NK-92 (cell line): ENCODE results near the gene GNAO1.

Source experiments
- DNase-seq: peaks from one replicate; lab custom pipeline; 2025; ENCODE audit not compliant: unreplicated experiment; lab: John Stamatoyannopoulos, UW

GNAO1 gene

DNA sequence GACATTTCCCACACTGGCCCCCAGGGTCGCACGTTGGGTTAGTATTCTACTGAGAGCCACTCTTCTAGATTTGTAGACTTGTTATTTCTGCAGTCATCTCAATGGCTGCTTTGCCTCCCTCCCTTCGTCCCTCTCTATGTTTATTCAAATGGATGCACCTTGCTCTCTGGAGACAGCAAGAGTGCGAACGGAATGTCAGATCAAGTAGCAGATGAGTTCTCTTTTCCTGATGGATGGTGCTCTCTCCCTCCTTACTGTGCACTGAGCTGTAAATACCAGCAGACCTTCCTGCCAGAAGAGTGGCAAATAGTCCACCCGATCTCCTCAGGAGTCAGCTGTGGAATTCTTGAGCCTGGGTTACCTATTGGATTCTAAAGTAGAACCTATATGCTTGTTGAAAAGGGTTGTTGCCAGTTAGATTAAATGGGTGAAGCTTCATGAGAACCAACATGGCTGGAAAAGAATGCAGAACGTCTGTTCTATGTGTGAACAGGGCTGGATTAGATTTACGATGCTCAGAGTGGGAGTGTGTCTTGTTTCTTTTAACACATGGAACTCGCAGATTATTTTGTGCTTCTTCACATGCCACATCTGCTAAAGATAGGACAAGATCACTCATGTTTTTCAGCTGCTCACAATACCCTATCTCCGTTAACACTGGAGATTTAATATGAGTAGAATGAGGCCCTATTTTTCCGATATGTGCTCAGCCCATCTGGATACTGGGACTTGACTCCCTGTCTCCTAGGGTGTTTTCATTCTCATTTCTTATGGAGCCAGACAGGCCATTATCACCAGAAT, 6.1 kb downstream of the GNAO1 start:
- no peak for DNase-seq

DNA sequence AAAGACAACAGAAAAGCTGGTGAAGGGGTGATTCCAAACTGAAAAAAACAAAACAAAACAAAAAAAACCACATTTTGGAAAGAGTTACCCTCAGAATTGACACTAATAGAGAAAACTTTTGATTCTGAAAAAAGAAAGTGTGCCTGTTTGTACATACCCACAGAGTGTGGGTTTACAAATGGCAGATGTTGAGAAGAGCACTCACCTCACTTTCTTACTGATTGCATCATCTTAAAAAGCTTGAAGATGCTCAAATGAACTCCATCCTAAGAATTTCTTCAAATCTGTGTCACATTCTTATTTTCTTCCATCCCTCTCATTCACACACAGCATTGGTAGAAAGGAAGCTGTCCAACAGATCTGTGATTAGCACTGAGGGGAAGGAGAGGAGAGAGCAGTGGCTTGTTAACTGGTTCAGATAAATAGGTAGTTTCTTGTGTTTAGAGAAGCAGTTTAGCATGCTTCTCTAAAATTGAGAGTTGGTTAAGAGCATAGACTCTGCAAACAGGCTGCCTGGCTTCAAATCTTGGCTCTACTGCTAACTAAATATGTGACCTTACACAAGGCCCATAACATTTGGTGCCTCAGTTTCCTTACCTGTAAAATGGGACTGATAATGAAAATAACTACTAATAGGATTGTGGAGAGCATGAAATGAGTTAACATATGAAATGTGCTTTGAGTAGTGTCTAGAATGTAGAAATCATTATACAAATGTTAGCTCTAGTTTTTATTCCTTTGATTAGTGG, 6.9 kb downstream of the GNAO1 start:
- DNase-seq: no peak

DNA sequence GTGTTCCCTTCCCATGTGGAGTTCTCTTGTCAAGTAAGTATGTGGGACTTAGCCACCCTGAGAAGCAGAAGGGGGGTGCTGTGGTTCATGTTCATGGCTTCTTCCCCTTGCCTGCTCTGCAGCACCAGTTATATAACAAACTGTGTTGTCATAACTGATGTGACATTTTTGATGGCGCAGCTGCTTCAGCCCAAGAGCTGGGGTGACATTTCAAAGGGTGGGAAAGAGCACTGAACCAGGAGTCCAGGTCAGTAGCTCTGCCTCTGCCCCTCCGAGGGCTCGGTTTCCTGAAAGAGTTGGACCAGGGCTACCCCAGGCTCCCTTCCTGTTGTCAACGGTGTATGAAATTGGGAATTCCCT, 7.4 kb downstream of the GNAO1 start:
- no peak for DNase-seq

DNA sequence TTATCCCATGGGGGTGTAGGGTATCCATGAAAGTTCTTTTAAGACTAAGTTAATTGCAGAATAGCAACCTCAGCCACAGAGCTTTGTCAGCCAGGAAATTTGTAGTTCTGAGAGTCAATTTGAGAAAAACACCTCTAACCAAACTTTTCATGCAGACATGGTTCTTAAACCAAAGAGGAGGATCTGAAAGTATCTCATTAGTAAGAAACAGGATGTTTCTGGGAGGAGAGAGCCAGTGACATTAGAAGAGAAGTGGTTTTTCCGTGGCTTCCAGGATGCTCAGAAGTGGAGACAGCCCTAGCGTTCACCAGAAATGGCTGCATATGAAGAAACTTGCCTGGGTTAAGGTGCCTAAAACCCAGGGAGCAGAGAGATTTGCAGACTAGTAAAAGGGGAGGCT, 7.9 kb downstream of the GNAO1 start:
- DNase-seq: no peak

DNA sequence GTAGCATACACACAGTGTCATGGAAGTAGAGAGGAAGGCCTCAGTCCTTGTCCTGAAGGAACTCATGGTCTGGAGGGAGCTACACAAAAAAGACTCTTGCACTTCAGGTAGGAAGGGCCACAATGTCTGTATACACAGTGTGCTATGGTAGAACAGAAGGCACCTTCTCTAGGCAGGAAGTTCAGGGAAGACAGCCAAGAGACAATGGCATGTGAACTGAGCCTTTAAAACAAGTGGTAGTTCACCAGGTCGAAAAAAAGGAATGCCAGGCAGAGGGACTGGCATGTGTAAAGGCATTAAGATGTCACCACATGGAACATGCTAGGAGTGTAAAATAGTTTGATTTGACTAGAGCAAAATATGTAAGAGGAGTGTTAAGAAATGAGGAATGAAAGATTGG, 9.7 kb downstream of the GNAO1 start:
- no peak for DNase-seq

- DNase-seq: no peak
These were observed 10.7 kb downstream of the GNAO1 start for GRCh38 chr16:56202036-56202435.

DNA sequence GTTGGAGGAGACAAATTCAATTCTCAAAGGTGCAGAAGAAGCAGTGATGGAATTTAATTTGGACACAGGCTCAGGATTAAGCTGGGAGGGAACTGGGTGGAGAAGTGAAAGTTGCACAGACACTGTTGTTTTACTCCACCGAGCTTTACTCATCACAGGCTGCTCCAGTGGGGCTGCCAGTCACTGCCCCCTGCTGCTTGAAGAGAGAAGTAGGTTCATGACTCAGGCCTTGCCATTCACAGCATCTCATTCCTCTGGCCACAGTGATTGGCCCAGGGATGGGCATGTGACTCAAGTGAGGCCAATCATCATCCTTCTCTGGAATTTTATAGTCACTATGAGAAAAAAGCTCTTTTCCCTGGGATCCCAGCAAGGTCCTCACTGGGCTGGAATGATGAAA, 11.8 kb downstream of the GNAO1 start:
- no peak for DNase-seq

GRCh38 chr16:56204816-56205215, 13.5 kb downstream of the GNAO1 start:
- no peak for DNase-seq

- DNase-seq: no peak
These were observed 15.7 kb downstream of the GNAO1 start for GRCh38 chr16:56206951-56207350.

- DNase-seq: no peak
These were observed 16.1 kb downstream of the GNAO1 start for GRCh38 chr16:56207421-56207820.

DNA sequence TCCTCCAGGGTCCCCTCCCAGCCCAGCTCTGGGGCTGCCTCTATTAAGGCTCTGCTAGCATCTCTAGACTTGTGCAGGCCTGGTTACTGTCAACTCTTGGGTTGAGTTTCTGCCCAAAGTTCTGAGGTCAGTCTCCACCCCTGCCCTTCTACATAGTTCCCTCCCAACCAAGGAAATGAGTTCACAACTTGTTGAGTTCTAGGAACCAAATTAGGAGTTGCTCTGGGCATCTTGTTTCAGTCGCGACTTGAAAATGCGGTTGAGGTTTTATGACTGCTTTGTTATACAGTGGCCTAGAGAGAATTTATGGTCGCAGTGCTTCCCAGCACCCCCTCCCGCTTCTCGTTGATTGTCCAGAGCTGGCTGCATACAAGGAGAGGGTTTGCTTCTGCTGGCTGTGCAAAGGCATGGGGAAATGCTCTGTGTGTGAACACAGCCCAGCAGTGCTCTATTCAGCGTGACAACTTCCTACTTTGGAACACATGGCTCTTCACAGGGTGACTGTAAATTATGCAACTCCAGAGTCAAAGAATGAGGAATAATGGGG, 20.2 kb downstream of the GNAO1 start:
- no peak for DNase-seq

DNA sequence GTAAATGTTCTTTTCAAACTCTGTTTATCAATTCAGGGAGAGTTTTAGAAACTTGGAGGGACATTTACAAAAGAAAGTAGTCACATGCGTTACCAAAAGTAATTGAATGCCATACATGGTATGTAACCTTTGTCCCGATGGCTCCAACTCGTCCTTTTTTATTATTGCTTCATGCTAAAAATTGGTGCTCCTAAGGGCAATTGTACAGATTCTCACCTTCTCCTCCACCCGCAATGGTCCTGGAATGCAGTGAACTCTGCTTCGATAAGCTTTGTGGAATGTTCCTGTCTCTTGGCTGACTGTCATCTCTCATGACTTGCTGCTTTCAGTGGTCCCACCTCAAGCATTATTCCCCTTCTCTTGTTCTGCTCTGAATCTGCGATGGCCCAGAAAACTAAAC, 20.9 kb downstream of the GNAO1 start:
- no peak for DNase-seq

DNA sequence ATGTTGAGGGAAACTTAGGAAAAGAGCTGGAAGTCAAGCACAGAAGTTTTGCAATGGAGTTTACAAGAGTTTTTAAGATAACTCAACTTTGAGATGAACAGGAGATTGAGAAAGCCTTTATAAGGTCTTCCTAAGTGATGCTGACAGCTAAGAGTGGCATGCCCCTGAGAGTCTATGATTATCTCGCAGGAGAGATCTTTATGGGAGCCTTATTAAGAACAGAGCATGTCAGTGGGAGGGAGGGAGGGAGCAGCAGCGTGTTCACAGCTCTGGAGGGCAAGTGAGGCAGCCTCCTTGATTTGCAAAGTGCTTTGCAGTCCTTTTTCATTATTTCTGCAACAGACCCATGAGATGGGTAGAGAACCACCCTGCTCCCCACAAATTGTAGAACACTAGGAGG, 30.7 kb downstream of the GNAO1 start:
- DNase-seq: no peak

DNA sequence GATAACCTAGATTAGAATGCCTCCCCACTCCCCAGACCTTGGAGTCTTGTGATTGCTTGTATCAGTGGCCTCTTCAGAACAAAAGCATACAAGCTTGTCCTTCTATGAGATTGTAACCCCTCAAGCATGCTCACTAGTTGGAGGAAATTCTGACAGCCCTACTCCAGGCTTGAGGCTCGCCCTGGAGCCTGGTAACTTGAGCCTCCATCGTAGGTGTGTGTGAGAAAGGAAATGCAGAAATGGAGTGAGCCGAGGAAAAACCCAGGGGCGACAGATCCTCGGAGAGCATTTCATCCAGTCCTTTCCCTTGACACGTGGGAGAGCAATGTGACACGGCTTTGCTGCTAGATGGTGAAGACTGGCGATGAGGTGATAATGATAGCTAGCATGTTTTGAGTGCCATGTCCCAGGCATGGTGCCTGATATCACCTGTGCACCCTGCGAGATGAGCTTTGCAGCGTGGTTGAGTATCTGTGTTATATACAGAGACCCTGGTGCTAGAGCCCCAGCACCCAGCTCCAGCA, 31.2 kb downstream of the GNAO1 start:
- DNase-seq: no peak

- no peak for DNase-seq
These were observed 33.9 kb downstream of the GNAO1 start for GRCh38 chr16:56225017-56225742.

DNA sequence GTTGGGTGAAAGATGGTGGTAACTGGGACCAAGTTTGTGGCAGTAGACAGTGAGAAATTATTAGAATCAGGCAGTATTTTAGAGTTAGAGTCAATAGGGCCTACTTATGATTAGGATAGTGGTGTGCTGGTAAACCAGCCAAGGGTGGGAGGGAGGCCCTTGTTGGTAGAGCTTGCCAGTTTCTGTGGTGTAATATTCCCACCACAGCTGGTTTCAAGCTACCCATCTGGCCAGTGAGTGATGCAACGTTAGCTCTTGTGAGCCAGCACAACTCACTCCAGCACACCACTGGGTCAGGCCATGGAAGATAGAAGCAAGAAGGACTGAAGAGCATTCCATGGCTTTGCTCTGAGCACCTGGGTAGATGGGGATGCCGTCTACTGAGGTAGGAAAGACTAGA, 34.9 kb downstream of the GNAO1 start:
- no peak for DNase-seq

DNA sequence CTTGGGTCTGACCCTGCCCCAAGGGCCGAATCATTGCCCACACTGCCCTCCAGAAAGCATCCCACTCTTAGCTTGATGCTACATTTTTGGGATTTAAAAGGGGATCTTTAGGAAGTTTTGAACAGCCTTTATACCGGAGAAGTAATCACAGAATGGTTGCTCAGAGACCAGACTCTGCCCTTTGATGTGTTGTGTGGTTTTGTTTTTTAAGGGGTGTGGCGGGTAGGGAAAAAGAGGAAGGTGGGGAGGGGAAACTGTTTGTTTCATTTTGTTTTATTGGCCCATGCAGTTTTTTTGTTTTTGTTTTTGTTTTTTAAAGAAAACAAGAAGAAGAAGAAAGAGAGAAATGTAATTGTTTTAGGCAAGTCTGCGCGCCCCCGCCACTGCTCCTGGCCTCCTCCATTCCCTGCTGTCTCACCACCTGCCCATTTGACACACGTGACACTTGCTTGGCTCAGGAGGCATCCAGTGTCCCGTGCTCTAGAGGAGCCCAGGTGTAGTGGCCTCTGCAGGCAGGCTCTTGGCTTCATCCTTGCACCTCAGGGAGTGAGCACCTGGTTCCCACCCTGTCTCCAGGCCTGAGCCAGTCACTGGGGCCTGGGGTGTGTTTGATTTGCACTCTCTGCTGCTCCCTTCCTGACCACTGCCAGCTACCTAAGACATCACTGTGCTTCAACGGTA, 35.7 kb downstream of the GNAO1 start:
- no peak for DNase-seq

DNA sequence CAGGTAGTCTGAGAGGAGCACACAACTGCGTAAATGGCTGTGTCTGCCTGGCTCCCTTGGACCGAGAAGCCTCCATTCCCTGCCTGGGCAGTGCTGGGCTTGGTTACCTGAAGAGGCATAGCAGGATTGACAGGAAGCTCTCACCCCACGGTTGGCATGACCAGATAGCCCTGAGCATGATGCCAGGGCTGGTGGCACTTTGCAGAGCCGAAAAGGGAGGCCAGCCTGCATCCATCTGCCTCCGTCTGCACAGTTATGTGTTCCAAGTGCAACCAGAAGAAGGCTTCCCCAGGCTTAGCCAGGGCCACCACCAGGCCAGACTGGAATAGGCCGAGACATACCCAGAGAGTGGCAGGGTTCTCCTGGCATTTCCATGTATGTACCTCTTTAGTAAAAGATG, 36.6 kb downstream of the GNAO1 start:
- no peak for DNase-seq

GRCh38 chr16:56228476-56228875, 37.2 kb downstream of the GNAO1 start:
- no peak for DNase-seq

DNA sequence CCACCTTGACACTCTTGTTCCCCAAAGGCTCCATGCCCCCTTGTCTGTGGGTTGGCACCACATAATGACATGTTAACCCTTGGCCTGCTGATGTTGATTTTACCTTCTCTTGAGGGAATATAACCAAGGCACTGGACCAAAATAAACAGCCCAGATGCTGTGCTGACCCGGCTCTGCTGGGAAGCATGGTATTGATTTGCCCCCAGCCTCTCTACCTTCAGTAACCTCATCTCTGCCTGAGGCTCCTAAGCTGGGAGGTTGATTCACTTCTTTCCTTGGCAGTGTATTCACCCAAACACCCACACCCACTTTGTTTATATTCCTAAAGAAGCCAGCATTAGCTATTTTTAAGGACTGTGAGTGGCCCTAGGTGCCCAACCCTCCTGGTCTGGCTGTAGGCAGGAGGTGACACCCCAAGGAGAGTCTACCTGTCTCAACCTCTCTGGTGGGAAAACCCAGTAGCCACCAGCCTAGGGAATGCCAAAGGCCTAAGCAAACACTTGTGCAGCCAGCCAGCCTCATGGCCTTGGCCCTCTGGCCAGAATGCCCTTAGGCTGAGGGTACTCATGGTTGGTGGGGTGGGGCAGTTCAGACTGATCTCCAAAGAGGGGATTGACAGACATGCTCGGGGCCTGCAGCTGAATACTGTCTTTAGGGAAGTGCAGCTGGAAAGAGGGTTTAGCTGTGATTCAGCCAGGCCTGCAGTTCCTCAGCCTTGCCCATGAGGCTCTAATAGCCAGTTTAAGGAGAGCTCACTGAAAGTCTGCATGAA, 42.7 kb downstream of the GNAO1 start:
- no peak for DNase-seq
